HFFc6 (cell line): ENCODE measurements around the gene RHOB. TPM values are rescaled to one million over a fixed set of nuclear protein-coding genes. Genes with fewer than 3 reads are reported as not detected.

Source experiments
- DNase-seq: peaks from one replicate; pipeline ENCODE4 v3.0.0-alpha.2; 2018
- H3K27ac Mint-ChIP-seq: 2 replicates; pipeline ENCODE4 v1.8.0; 2020; ENCODE audit warnings: mild to moderate bottlenecking, mixed read lengths
- H3K27me3 Mint-ChIP-seq: 2 replicates; pipeline ENCODE4 v1.8.0; 2021; ENCODE audit warnings: mild to moderate bottlenecking, moderate library complexity, mixed read lengths; ENCODE audit not compliant: insufficient read depth
- H3K36me3 Mint-ChIP-seq: 2 replicates; pipeline ENCODE4 v1.8.0; 2021; ENCODE audit warnings: low read depth, mixed read lengths
- H3K4me1 Mint-ChIP-seq: 2 replicates; pipeline ENCODE4 v1.8.0; 2020; ENCODE audit warnings: low read depth, mixed read lengths
- H3K4me3 Mint-ChIP-seq: 2 replicates; pipeline ENCODE4 v1.8.0; 2020; ENCODE audit warnings: mild to moderate bottlenecking, moderate library complexity, mixed read lengths
- H3K9me3 Mint-ChIP-seq: 2 replicates; pipeline ENCODE4 v1.8.0; 2020; ENCODE audit warnings: mild to moderate bottlenecking, mixed read lengths
- CTCF ChIP-seq: fragments of 200-600 bp; sonication (generic); IDR thresholded peaks from 2 replicates; pipeline ENCODE4 v1.5.0; 2021; ENCODE audit warnings: antibody characterized with exemption, mild to moderate bottlenecking
- total RNA-seq, 6 experiments: library from RNA; stranded (reverse); fragmentation: NEBNext Ultra II Directional; extraction: Animal tissue kit (Norgen Biotek cat#: 25700); gene quantifications; 2 replicates in 1 of 6; 3 replicates in 5 of 6; pipeline ENCODE4 v1.2.3, GENCODE V29; 2021

Gene RHOB
- total RNA-seq, 6 experiments from 2014 or later, result 128 to 146 (median 133) TPM

- TF ChIP-seq CTCF, result no peak
- no peak overlapping the region for H3K27ac Mint-ChIP-seq
- H3K36me3 Mint-ChIP-seq, result no peaks in the 10 kb centered on the region
- H3K9me3 Mint-ChIP-seq, result no peaks in the 10 kb centered on the region
- peaks cover 3% of the 10 kb centered on the region; the same call in 1 of the 2 replicates for H3K27me3 Mint-ChIP-seq
- peaks cover 34% of the 10 kb centered on the region for H3K4me1 Mint-ChIP-seq
- no peak for DNase-seq
- H3K4me3 Mint-ChIP-seq, result no peak overlapping the region
Observed at GRCh38 chr2:20439503-20439902, 7.4 kb upstream of the RHOB start.

GRCh38 chr2:20440001-20440560, 6.8 kb upstream of the RHOB start:
- TF ChIP-seq CTCF, result no peak
- Mint-ChIP-seq H3K27ac (no peak overlapping the region), H3K27me3 (peaks cover 2% of the 10 kb centered on the region; the same call in 1 of the 2 replicates), H3K9me3 (no peaks in the 10 kb centered on the region), H3K4me1 (peaks cover 38% of the 10 kb centered on the region), H3K4me3 (no peak overlapping the region), H3K36me3 (no peaks in the 10 kb centered on the region)
- DNase-seq, result no peak

- Mint-ChIP-seq H3K9me3 (peaks cover 4% of the 10 kb centered on the region; the same call in 1 of the 2 replicates), H3K4me3 (no peak overlapping the region), H3K4me1 (peaks cover 33% of the 10 kb centered on the region), H3K27ac (no peak overlapping the region), H3K36me3 (peaks cover 9% of the 10 kb centered on the region; the same call in 1 of the 2 replicates), H3K27me3 (peaks cover 5% of the 10 kb centered on the region)
- peak; percentile 85 for TF ChIP-seq CTCF
- no peak for DNase-seq
Observed at GRCh38 chr2:20443276-20443920, 3.5 kb upstream of the RHOB start.

GRCh38 chr2:20444101-20444992, 2.5 kb upstream of the RHOB start:
- Mint-ChIP-seq H3K9me3 (peaks cover 4% of the 10 kb centered on the region; the same call in 1 of the 2 replicates), H3K36me3 (peaks cover 17% of the 10 kb centered on the region), H3K4me1 (peaks cover 26% of the 10 kb centered on the region), H3K27me3 (peaks cover 5% of the 10 kb centered on the region), H3K27ac (no peak overlapping the region; the same call in 1 of the 2 replicates), H3K4me3 (no peak overlapping the region)
- TF ChIP-seq CTCF, result no peak
- DNase-seq, result no peak

GRCh38 chr2:20444993-20445910, 1.6 kb upstream of the RHOB start:
- no peak for TF ChIP-seq CTCF
- peaks cover 4% of the 10 kb centered on the region; the same call in 1 of the 2 replicates for H3K9me3 Mint-ChIP-seq
- H3K36me3 Mint-ChIP-seq, result peaks cover 22% of the 10 kb centered on the region
- peaks cover 29% of the 10 kb centered on the region for H3K4me1 Mint-ChIP-seq
- H3K27ac Mint-ChIP-seq, result no peak overlapping the region
- no peak for DNase-seq
- no peak overlapping the region for H3K4me3 Mint-ChIP-seq
- peaks cover 9% of the 10 kb centered on the region for H3K27me3 Mint-ChIP-seq
